Mesodermal cell (in vitro differentiated cells): Measurements from ENCODE around the gene RCAN1.

Experiments
- H3K27ac ChIP-seq: 2 replicates; pipeline ENCODE4 v1.7.0; 2013; ENCODE audit warnings: mild to moderate bottlenecking, low read depth, low read length, moderate library complexity; ENCODE audit not compliant: severe bottlenecking
- H3K36me3 ChIP-seq: 2 replicates; pipeline ENCODE4 v1.7.1; 2013; ENCODE audit warnings: mild to moderate bottlenecking, low read length, moderate library complexity; ENCODE audit not compliant: control insufficient read depth, insufficient read depth
- H3K4me1 ChIP-seq: one replicate; pipeline ENCODE4 v1.7.1; 2013; ENCODE audit warnings: mild to moderate bottlenecking, low read length; ENCODE audit not compliant: insufficient read depth, control insufficient read depth, poor library complexity, severe bottlenecking
- H3K4me3 ChIP-seq: 2 replicates; pipeline ENCODE4 v1.7.0; 2013; ENCODE audit warnings: low read length, control low read depth, mild to moderate bottlenecking; ENCODE audit not compliant: insufficient read depth, poor library complexity, severe bottlenecking; ENCODE audit errors: extremely low read depth
- H3K9me3 ChIP-seq: 2 replicates; pipeline ENCODE4 v1.7.1; 2013; ENCODE audit warnings: mild to moderate bottlenecking, low read length, moderate library complexity; ENCODE audit not compliant: control insufficient read depth
- WGBS, 2 experiments: methylation state at CpG; one replicate each; pipeline ENCODE4 v1.1.5; 2013; ENCODE audit warnings: missing lambda C conversion rate in 2 of 2; ENCODE audit not compliant: insufficient coverage in 2 of 2; 5-methylcytosine and 5-hydroxymethylcytosine counted together

Gene RCAN1

GRCh38 chr21:34517039-34517438 lies 97.9 kb downstream of the RCAN1 start:
- peaks cover 11% of the 10 kb centered on the region for H3K4me1 ChIP-seq
- no peak overlapping the region for H3K4me3 ChIP-seq
- H3K27ac ChIP-seq: no peak overlapping the region
- H3K9me3 ChIP-seq: no peaks in the 10 kb centered on the region
- H3K36me3 ChIP-seq: peaks cover 61% of the 10 kb centered on the region
- WGBS, 2 experiments: 64 to 92% methylated on average over 3 of the region's 5 CpGs

GRCh38 chr21:34514576-34515115 lies 100.3 kb downstream of the RCAN1 start:
- peaks cover 37% of the 10 kb centered on the region for H3K36me3 ChIP-seq
- 94 to 95% methylated on average over 5 to 7 of the region's 10 CpGs for WGBS, 2 experiments
- H3K4me3 ChIP-seq: no peak overlapping the region
- peaks cover 5% of the 10 kb centered on the region for H3K4me1 ChIP-seq
- no peak overlapping the region for H3K27ac ChIP-seq
- H3K9me3 ChIP-seq: no peaks in the 10 kb centered on the region

- Histone ChIP-seq H3K9me3 (no peaks in the 10 kb centered on the region), H3K4me1 (peaks cover 3% of the 10 kb centered on the region), H3K4me3 (no peak overlapping the region), H3K27ac (no peak overlapping the region), H3K36me3 (peaks cover 23% of the 10 kb centered on the region)
- 100% methylated on average over 1 of the region's 2 CpGs; no CpG with 5 or more reads in 1 of the 2 experiments for WGBS, 2 experiments
Measured at GRCh38 chr21:34513129-34513675, 101.7 kb downstream of the RCAN1 start.

- H3K4me1 ChIP-seq: no peaks in the 10 kb centered on the region
- 86 to 96% methylated on average over 10 to 12 of the region's 14 CpGs for WGBS, 2 experiments
- peaks cover 12% of the 10 kb centered on the region for H3K36me3 ChIP-seq
- H3K4me3 ChIP-seq: no peak within 1 kb of the TSS
- no peak within 1 kb of the TSS for H3K27ac ChIP-seq
- no peaks in the 10 kb centered on the region for H3K9me3 ChIP-seq
Measured at GRCh38 chr21:34511787-34512455, 103.0 kb downstream of the RCAN1 start, which contains the start of gene KCNE1. Gene KCNE1, minus strand, starts transcription at chr21:34512210. Its CDS starts 62,576 bp downstream, at chr21:34449634.

GRCh38 chr21:34511181-34511580 lies 103.7 kb downstream of the RCAN1 start:
- 100% methylated on average over 1 of the region's 5 CpGs; no CpG with 5 or more reads in 1 of the 2 experiments for WGBS, 2 experiments
- peaks cover 5% of the 10 kb centered on the region for H3K36me3 ChIP-seq
- no peak overlapping the region for H3K27ac ChIP-seq
- no peaks in the 10 kb centered on the region for H3K4me1 ChIP-seq
- H3K4me3 ChIP-seq: no peak overlapping the region
- H3K9me3 ChIP-seq: no peaks in the 10 kb centered on the region

GRCh38 chr21:34510148-34511142 lies 104.5 kb downstream of the RCAN1 start:
- WGBS, 2 experiments: 76 to 82% methylated on average over 10 to 14 of the region's 15 CpGs
- no peaks in the 10 kb centered on the region for H3K36me3 ChIP-seq
- H3K27ac ChIP-seq: no peak overlapping the region
- H3K9me3 ChIP-seq: no peaks in the 10 kb centered on the region
- H3K4me1 ChIP-seq: no peaks in the 10 kb centered on the region
- H3K4me3 ChIP-seq: no peak overlapping the region

- no peak overlapping the region for H3K27ac ChIP-seq
- no peaks in the 10 kb centered on the region for H3K9me3 ChIP-seq
- H3K36me3 ChIP-seq: no peaks in the 10 kb centered on the region
- no peak overlapping the region for H3K4me3 ChIP-seq
- 92 to 100% methylated on average over 3 of the region's 4 CpGs for WGBS, 2 experiments
- H3K4me1 ChIP-seq: no peaks in the 10 kb centered on the region
Measured at GRCh38 chr21:34509151-34509550, 105.8 kb downstream of the RCAN1 start.

GRCh38 chr21:34504595-34504994 lies 110.3 kb downstream of the RCAN1 start:
- H3K9me3 ChIP-seq: no peaks in the 10 kb centered on the region
- no peak overlapping the region for H3K27ac ChIP-seq
- no peaks in the 10 kb centered on the region for H3K4me1 ChIP-seq
- H3K4me3 ChIP-seq: no peak overlapping the region
- no peaks in the 10 kb centered on the region for H3K36me3 ChIP-seq
- WGBS, 2 experiments: 100% methylated on average over 1 of the region's 2 CpGs

GRCh38 chr21:34502480-34503106 lies 112.3 kb downstream of the RCAN1 start:
- no peak overlapping the region for H3K27ac ChIP-seq
- H3K4me1 ChIP-seq: no peaks in the 10 kb centered on the region
- no peak overlapping the region for H3K4me3 ChIP-seq
- no peaks in the 10 kb centered on the region for H3K36me3 ChIP-seq
- WGBS, 2 experiments: 96 to 100% methylated on average over 3 of the region's 3 CpGs
- peaks cover 6% of the 10 kb centered on the region for H3K9me3 ChIP-seq

- Histone ChIP-seq H3K4me3 (no peak overlapping the region), H3K36me3 (no peaks in the 10 kb centered on the region), H3K9me3 (peaks cover 6% of the 10 kb centered on the region), H3K4me1 (no peaks in the 10 kb centered on the region), H3K27ac (no peak overlapping the region)
- WGBS, 2 experiments: 100% methylated on average over 1 of the region's 1 CpG; no CpG with 5 or more reads in 1 of the 2 experiments
Measured at GRCh38 chr21:34501716-34502115, 113.2 kb downstream of the RCAN1 start.
